Progenitor cell of endocrine pancreas (in vitro differentiated cells): ENCODE results near the gene NCAPG2. TPM values are rescaled to one million over a fixed set of nuclear protein-coding genes. Genes with fewer than 3 reads are reported as not detected.
"Not testable (repeated sequence)": the region's sequence is repeated elsewhere in the genome, so short reads cannot be mapped to it uniquely, and the experiment has no call there.

Experiments used
- DNase-seq: peaks from one replicate; pipeline ENCODE4 v3.0.0; 2021; ENCODE audit warnings: low spot score; ENCODE audit not compliant: unreplicated experiment
- H3K27ac Mint-ChIP-seq: 2 replicates; pipeline ENCODE4 v1.8.0; 2021; ENCODE audit warnings: mild to moderate bottlenecking, moderate library complexity, mixed read lengths
- H3K27me3 Mint-ChIP-seq: 2 replicates; pipeline ENCODE4 v1.8.0; 2021; ENCODE audit warnings: mixed read lengths
- H3K36me3 Mint-ChIP-seq: 2 replicates; pipeline ENCODE4 v1.8.0; 2022; ENCODE audit warnings: mixed read lengths; ENCODE audit not compliant: insufficient read depth
- H3K4me1 Mint-ChIP-seq: 2 replicates; pipeline ENCODE4 v1.8.0; 2021; ENCODE audit warnings: low read depth, mixed read lengths
- H3K4me3 Mint-ChIP-seq: 2 replicates; pipeline ENCODE4 v1.8.0; 2021; ENCODE audit warnings: low read depth, mild to moderate bottlenecking, moderate library complexity, mixed read lengths
- H3K9me3 Mint-ChIP-seq: 2 replicates; pipeline ENCODE4 v1.8.0; 2021; ENCODE audit warnings: low read depth, mixed read lengths
- total RNA-seq: library from RNA; stranded (reverse); gene quantifications from 2 replicates; pipeline ENCODE4 v1.2.1, GENCODE V29; 2021
- TF ChIP-seq, protein P1 (sequence below): fragments of 200-600 bp; sonication (generic); IDR thresholded peaks from one replicate; pipeline ENCODE4 v1.5.0; 2021; ENCODE audit warnings: antibody characterized with exemption, mild to moderate bottlenecking; ENCODE audit not compliant: unreplicated experiment

Gene NCAPG2
- total RNA-seq, 1 donor from 2014 or later: 28.3 TPM

DNA sequence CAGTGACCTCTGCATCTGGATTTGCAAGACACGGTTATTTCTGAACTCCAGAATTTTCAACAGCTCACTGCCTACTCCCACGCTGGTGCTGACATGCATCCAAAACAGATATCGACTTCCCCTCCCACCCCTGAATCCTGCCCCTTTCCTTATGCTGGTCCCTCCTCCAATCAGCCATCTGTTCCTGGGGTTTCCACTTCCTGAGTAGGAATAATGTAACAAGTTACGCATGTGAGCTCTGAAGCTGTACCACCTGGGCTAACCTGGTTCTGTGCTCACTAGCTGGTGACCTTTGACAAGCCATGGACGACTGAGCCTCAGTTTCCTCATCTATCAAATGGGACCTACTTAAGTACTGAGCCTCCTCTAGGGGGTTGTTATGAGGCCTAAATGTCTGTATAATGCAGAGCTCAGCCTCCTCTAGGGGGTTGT, 1.7 kb upstream of the NCAPG2 start:
- H3K4me3 Mint-ChIP-seq: peak overlapping the region; percentile 39
- H3K9me3 Mint-ChIP-seq: peaks cover 8% of the 10 kb centered on the region
- no peak for DNase-seq
- peaks cover 10% of the 10 kb centered on the region for H3K4me1 Mint-ChIP-seq
- no peak overlapping the region for H3K27ac Mint-ChIP-seq
- H3K27me3 Mint-ChIP-seq: no peaks in the 10 kb centered on the region
- H3K36me3 Mint-ChIP-seq: peaks cover 2% of the 10 kb centered on the region
- TF ChIP-seq, protein P1, sequence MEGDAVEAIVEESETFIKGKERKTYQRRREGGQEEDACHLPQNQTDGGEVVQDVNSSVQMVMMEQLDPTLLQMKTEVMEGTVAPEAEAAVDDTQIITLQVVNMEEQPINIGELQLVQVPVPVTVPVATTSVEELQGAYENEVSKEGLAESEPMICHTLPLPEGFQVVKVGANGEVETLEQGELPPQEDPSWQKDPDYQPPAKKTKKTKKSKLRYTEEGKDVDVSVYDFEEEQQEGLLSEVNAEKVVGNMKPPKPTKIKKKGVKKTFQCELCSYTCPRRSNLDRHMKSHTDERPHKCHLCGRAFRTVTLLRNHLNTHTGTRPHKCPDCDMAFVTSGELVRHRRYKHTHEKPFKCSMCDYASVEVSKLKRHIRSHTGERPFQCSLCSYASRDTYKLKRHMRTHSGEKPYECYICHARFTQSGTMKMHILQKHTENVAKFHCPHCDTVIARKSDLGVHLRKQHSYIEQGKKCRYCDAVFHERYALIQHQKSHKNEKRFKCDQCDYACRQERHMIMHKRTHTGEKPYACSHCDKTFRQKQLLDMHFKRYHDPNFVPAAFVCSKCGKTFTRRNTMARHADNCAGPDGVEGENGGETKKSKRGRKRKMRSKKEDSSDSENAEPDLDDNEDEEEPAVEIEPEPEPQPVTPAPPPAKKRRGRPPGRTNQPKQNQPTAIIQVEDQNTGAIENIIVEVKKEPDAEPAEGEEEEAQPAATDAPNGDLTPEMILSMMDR: no peak

- TF ChIP-seq, protein P1: no peak
- no peak for DNase-seq
- H3K27ac Mint-ChIP-seq: peak overlapping the region; percentile 81
- no peaks in the 10 kb centered on the region for H3K27me3 Mint-ChIP-seq
- H3K9me3 Mint-ChIP-seq: peaks cover 3% of the 10 kb centered on the region
- peaks cover 10% of the 10 kb centered on the region for H3K4me1 Mint-ChIP-seq
- H3K36me3 Mint-ChIP-seq: peaks cover 4% of the 10 kb centered on the region
- peak overlapping the region; percentile 70 for H3K4me3 Mint-ChIP-seq
Observed at GRCh38 chr7:158705234-158705850, 738 bp upstream of the NCAPG2 start.

- H3K4me1 Mint-ChIP-seq: peaks cover 10% of the 10 kb centered on the region
Observed at GRCh38 chr7:158703679-158704523, 703 bp downstream of the NCAPG2 start.

DNA sequence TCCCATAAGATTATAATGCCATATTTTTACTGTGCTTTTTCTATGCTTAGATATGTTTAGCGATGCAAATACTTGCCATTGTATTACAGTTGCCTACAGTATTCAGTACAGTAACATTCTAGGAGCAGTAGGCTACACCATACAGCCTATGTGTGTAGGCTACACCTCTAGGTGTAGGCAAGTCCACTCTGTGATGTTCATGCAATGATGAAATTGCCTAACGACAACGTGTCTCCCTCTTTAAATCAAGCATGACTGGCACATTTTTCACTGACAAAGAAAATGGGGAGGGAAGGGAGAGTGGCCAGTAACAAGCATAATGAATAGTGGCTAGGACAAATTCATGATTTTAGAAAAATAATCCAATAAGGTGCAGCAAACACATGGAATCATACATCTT, 1.7 kb downstream of the NCAPG2 start:
- H3K27ac Mint-ChIP-seq: no peak overlapping the region

More at GRCh38 chr7:158703679-158704523, 703 bp downstream of the NCAPG2 start:
- DNase-seq, H3K36me3 Mint-ChIP-seq, H3K9me3 Mint-ChIP-seq, H3K27me3 Mint-ChIP-seq: not testable (repeated sequence)
- Mint-ChIP-seq H3K27ac (peak overlapping the region; percentile 69), H3K4me3 (peak overlapping the region; percentile 70)

DNA sequence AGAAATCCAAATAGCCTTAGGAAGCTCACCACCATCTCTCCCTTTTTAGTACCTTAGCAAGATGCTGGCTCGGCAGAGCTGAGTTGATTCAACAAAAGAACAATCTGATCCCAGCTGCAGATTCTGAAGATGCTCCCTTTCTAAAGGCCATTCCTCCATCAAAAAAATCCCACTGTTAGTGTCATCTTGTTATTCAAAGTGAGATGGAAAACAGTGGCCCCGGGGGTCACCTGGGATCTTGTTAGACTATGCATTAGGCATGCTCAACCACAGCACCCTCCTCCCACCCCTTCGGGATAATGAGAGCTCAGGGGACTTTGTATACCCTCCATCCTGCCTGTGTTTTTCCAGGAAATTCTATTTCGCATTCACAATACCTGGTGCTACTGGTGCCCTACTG, 2.4 kb downstream of the NCAPG2 start:
- no peaks in the 10 kb centered on the region for H3K27me3 Mint-ChIP-seq
- H3K4me1 Mint-ChIP-seq: peaks cover 10% of the 10 kb centered on the region
- peaks cover 11% of the 10 kb centered on the region for H3K36me3 Mint-ChIP-seq
- TF ChIP-seq, protein P1: no peak
- H3K9me3 Mint-ChIP-seq: no peaks in the 10 kb centered on the region
- H3K4me3 Mint-ChIP-seq: no peak overlapping the region
- DNase-seq: no peak
- H3K27ac Mint-ChIP-seq: no peak overlapping the region

More for the DNA sequence above, 1.7 kb downstream of the NCAPG2 start:
- Mint-ChIP-seq H3K36me3 (peaks cover 9% of the 10 kb centered on the region), H3K9me3 (peaks cover under 1% of the 10 kb centered on the region), H3K27me3 (no peaks in the 10 kb centered on the region), H3K4me3 (peak overlapping the region; percentile 70), H3K4me1 (peaks cover 10% of the 10 kb centered on the region)
- TF ChIP-seq, protein P1: no peak
- DNase-seq: no peak
